SK-MEL-5 (cell line): ENCODE measurements around the gene PCNP. TPM values are rescaled to one million over a fixed set of nuclear protein-coding genes. Genes with fewer than 3 reads are reported as not detected.

Experiments
- DNase-seq: peaks from one replicate; pipeline ENCODE4 v3.0.0-alpha.2; 2016; ENCODE audit warnings: low read depth, low spot score
- in situ Hi-C: cut with HindIII; loops from 2 replicates; pipeline ENCODE4 v1.10.0; 2016; ENCODE audit warnings: low sequenced_read_pairs, high pct_unique_total_duplicates, low pct_unique_long_range_greater_than_20kb
- small RNA-seq, 2 experiments: library from RNA; depleted of rRNA; stranded (forward); fragments of <200 nt; gene quantifications; one replicate each; pipeline ENCODE3, GENCODE V24; 2014
- total RNA-seq: library from RNA; depleted of rRNA; stranded (reverse); fragments of >200 nt; shearing (Covaris generic); gene quantifications from 2 replicates; pipeline ENCODE4 v1.2.3, GENCODE V29; 2014; rRNA removed

PCNP gene
- total RNA-seq, 1 experiment from 2014 or later, result 69.9 TPM

- in situ Hi-C loops, result no loop called here
- no peak for DNase-seq
These were observed 68.5 kb downstream of the PCNP start for GRCh38 chr3:101642441-101642840.

GRCh38 chr3:101643009-101643844 is 69.2 kb downstream of the PCNP start:
- in situ Hi-C loops, result no loop called here
- no peak for DNase-seq

Small RNA genes lying within 50 kb of the gene (small RNA-seq; reads per million reads assigned to genes)
- gene RF00019, result 0 reads per million in 2 experiments
- gene RNU6-1256P, result 0 reads per million in 2 experiments

Other genes starting within 250 kb of the PCNP start
- gene SENP7, start 61.0 kb upstream of the PCNP start, total RNA-seq, result 10.7 and 12.1 TPM in 2 replicates
- 70.4 and 77.5 TPM in 2 replicates for gene TRMT10C, start 12.3 kb upstream of the PCNP start, total RNA-seq
- gene ZBTB11, start 103.0 kb downstream of the PCNP start, total RNA-seq, result 21.7 and 22.9 TPM in 2 replicates
- 2,318 and 2,361 TPM in 2 replicates for gene RPL24, start 112.5 kb downstream of the PCNP start, total RNA-seq
- gene CEP97, start 150.4 kb downstream of the PCNP start, total RNA-seq, result 17.9 TPM in 2 replicates
- 3.0 and 5.5 TPM in 2 replicates for gene NXPE3, start 205.0 kb downstream of the PCNP start, total RNA-seq